K562 (cell line): ENCODE results near the gene IFI6. TPM values are rescaled to one million over a fixed set of nuclear protein-coding genes. Genes with fewer than 3 reads are reported as not detected.

Experiments
- CREB1 ChIP-seq, 2 experiments: sonication (generic) in 1 of 2; formaldehyde crosslinking in 1 of 2; IDR thresholded peaks; 2 replicates each; pipeline versions ENCODE4 v1.6.1 to v1.8.0; 2012 to 2022; ENCODE audit warnings: inconsistent platforms in 1 of 2, mild to moderate bottlenecking in 1 of 2, missing genetic modification reagents in 1 of 2, moderate library complexity in 1 of 2
- CTCFL ChIP-seq: IDR thresholded peaks from 2 replicates; pipeline ENCODE4 v1.6.1; 2011; ENCODE audit warnings: borderline replicate concordance, low read depth, mild to moderate bottlenecking, moderate library complexity, low read length; ENCODE audit not compliant: insufficient read depth, poor library complexity, severe bottlenecking
- E2F8 ChIP-seq: fragments of 450-650 bp; IDR thresholded peaks from 2 replicates; pipeline ENCODE4 v1.7.1; 2018; ENCODE audit warnings: mild to moderate bottlenecking, low read depth; ENCODE audit not compliant: partially characterized antibody
- FOS ChIP-seq: IDR thresholded peaks from 3 replicates; pipeline ENCODE4 v1.6.1; 2011; ENCODE audit not compliant: insufficient read length; ENCODE audit errors: extremely low read depth
- L3MBTL2 ChIP-seq: fragments of 450-650 bp; IDR thresholded peaks from 2 replicates; pipeline ENCODE4 v1.6.1; 2016; ENCODE audit warnings: mild to moderate bottlenecking, moderate library complexity
- MEF2D ChIP-seq: conservative IDR thresholded peaks from 2 replicates; pipeline ENCODE4 v1.6.1; 2016; ENCODE audit warnings: low read depth, missing genetic modification characterization, missing compliant biosample characterization
- MIER1 ChIP-seq: fragments of 450-650 bp; IDR thresholded peaks from 2 replicates; pipeline ENCODE4 v1.6.1; 2016; ENCODE audit warnings: antibody characterized with exemption, mild to moderate bottlenecking, low read depth
- NFRKB ChIP-seq: fragments of 450-650 bp; IDR thresholded peaks from 2 replicates; pipeline ENCODE4 v1.6.1; 2016; ENCODE audit warnings: low read depth
- NKRF ChIP-seq: fragments of 450-650 bp; IDR thresholded peaks from 2 replicates; pipeline ENCODE4 v1.6.1; 2016; ENCODE audit warnings: borderline replicate concordance
- RAD51 ChIP-seq: fragments of 450-650 bp; IDR thresholded peaks from 2 replicates; pipeline ENCODE4 v1.7.1; 2016; ENCODE audit warnings: low read depth, mild to moderate bottlenecking, borderline replicate concordance
- RBM34 ChIP-seq: fragments of 200-400 bp; formaldehyde crosslinking; IDR thresholded peaks from 2 replicates; pipeline ENCODE4 v1.6.1; 2018; ENCODE audit warnings: low read length, borderline replicate concordance; ENCODE audit not compliant: insufficient read depth
- SMC3 ChIP-seq: conservative IDR thresholded peaks from 2 replicates; pipeline ENCODE4 v1.6.1; 2011; ENCODE audit warnings: low read depth, low read length, improper control_type of control experiment; ENCODE audit not compliant: insufficient read depth
- SP1 ChIP-seq: sonication (generic); formaldehyde crosslinking; IDR thresholded peaks from 2 replicates; pipeline ENCODE4 v1.8.1; 2022; ENCODE audit warnings: mild to moderate bottlenecking, missing genetic modification reagents
- TEAD4 ChIP-seq, 2 experiments: sonication (generic) in 1 of 2; formaldehyde crosslinking in 1 of 2; IDR thresholded peaks; 2 replicates each; pipeline versions ENCODE4 v1.6.1 to v1.8.0; 2012 to 2022; ENCODE audit warnings: borderline replicate concordance in 1 of 2, inconsistent platforms in 1 of 2, low read length in 1 of 2, mild to moderate bottlenecking in 1 of 2, missing genetic modification reagents in 1 of 2
- XRCC5 ChIP-seq: fragments of 200-400 bp; formaldehyde crosslinking; IDR thresholded peaks from 2 replicates; pipeline ENCODE4 v1.6.1; 2017; ENCODE audit warnings: low read depth, mild to moderate bottlenecking, low read length
- ZBTB7A ChIP-seq: IDR thresholded peaks from 2 replicates; pipeline ENCODE4 v1.6.1; 2011; ENCODE audit warnings: low read depth, mild to moderate bottlenecking, low read length, moderate library complexity, borderline replicate concordance; ENCODE audit not compliant: control insufficient read depth
- ZKSCAN1 ChIP-seq: fragments of 150-350 bp; IDR thresholded peaks from 2 replicates; pipeline ENCODE4 v1.6.1; 2016; ENCODE audit warnings: low read depth, low read length
- ZNF12 ChIP-seq: sonication (generic); formaldehyde crosslinking; IDR thresholded peaks from 2 replicates; pipeline ENCODE4 v1.4.0; 2020; ENCODE audit warnings: mild to moderate bottlenecking, missing genetic modification reagents
- ZNF212 ChIP-seq: fragments of 450-650 bp; formaldehyde crosslinking; IDR thresholded peaks from 2 replicates; pipeline ENCODE4 v1.4.0; 2020; ENCODE audit warnings: mild to moderate bottlenecking
- polyA plus RNA-seq, 8 experiments: library from polyadenylated mRNA; depleted of rRNA in 4 of 8; stranded (reverse) in 5 of 8; unstranded in 3 of 8; fragments of >200 nt; fragmentation: Nextera tagmentation in 2 of 8; fragmentation: Illumina TruSeq in 1 of 8; extraction: Ambion mirVana in 2 of 8; extraction: Trizol in 1 of 8; gene quantifications; 2 replicates each; pipeline versions ENCODE4 v1.2.1 to v1.2.3, GENCODE V29; 2011 to 2014; ENCODE audit warnings: inconsistent platforms in 1 of 8, missing spikeins in 1 of 8
- total RNA-seq, 7 experiments: library from RNA; depleted of rRNA in 6 of 7; stranded (reverse); fragments of >200 nt in 6 of 7; fragmentation: Illumina TruSeq in 2 of 7; extraction: Trizol in 2 of 7; gene quantifications; 2 replicates each; pipeline versions ENCODE4 v1.2.1 to v1.2.3, GENCODE V29; 2011 to 2021; ENCODE audit warnings: low replicate concordance in 1 of 7

The IFI6 gene
- total and polyA plus RNA-seq, 9 of the 15 experiments (the other 6 are each of a cell fraction or from before 2014, with no cell fraction given), result 0.17 to 4.5 (median 2.2) TPM

GRCh38 chr1:27668808-27669723 is 2.9 kb downstream of the IFI6 start (continued):
- TF ChIP-seq CTCFL (peak; percentile 68), SP1 (CRISPR knock-in tag) (peak; percentile 58; the same call in 1 of the 2 replicates), ZKSCAN1 (no peak), RAD51 (0 out of 2 replicates have a peak, but pooled peaks have one; percentile 28), CREB1 (IDR thresholded peaks at IDR 0.05) (peak; percentile 52; the same call in 1 of the 2 replicates), CREB1 (CRISPR knock-in tag; IDR thresholded peaks at IDR 0.05) (peak; percentile 85), MEF2D (tag) (no peak), FOS (no peak), XRCC5 (peak; percentile 95), ZNF12 (CRISPR knock-in tag) (no peak), ZBTB7A (peak; percentile 43; the same call in 1 of the 2 replicates), L3MBTL2 (peak; percentile 96), RBM34 (no peak), SMC3 (peak; percentile 82), NFRKB (0 out of 2 replicates have a peak, but pooled peaks have one; percentile 32), MIER1 (no peak), ZNF212 (no peak), E2F8 (no peak), NKRF (peak; percentile 43; the same call in 1 of the 2 replicates), TEAD4 (IDR thresholded peaks at IDR 0.05; ENCODE audit: low read length) (0 out of 2 replicates have a peak, but pooled peaks have one; percentile 9), TEAD4 (CRISPR knock-in tag; IDR thresholded peaks at IDR 0.05; ENCODE audit: borderline replicate concordance) (no peak; the same call in 1 of the 2 replicates)
